Heart left ventricle (tissue), 13 donors: ENCODE results near the gene CFAP45.

Experiments used
- POLR2A ChIP-seq, 2 donors: fragments of 450-650 bp; IDR thresholded peaks; one replicate each; pipeline ENCODE4 v1.6.1; 2017; ENCODE audit warnings: antibody characterized with exemption in 2 of 2, mild to moderate bottlenecking in 2 of 2, moderate library complexity in 2 of 2
- TF ChIP-seq, protein P1 (sequence below), 12 donors: fragments of 200-600 bp; sonication (generic) in 4 of 12; IDR thresholded peaks; one replicate each; pipeline versions ENCODE4 v1.5.0 to v1.8.0; 2018 to 2022; ENCODE audit warnings: antibody characterized with exemption in 12 of 12, mild to moderate bottlenecking in 5 of 12
- donor health status: ischemic (EF 13 %, LVEDD 7.1; RV severe dilation, severe dysfunction).
- donor health status: DM: no; HTN: yes; CAD: no.
- donor health status: DM: no; HTN: no; CAD: no.
- donor health status: ischemic (EF 25% LVEDD 6.9; RV normal size, moderate dysfunction).
- donor health status: ischemic (EF 25% LVEDD 5.7; RV mildly dilated, moderate dysfunction).
- donor health status: ischemic (EF 35%, LVEDD 5.7; RV mildly dilated, moderate dysfunction).
- donor health status: nonischemic (EF 11% LVEDD 7.7; RV severe dilation, severe dysfunction).
- donor health status: DM: yes; HTN: yes; CAD: no.
- donor health status: PGD.
- donor health status: ischemic (EF 29% LVEDD 5.4; RV normal size, mild dysfunction).
- donor health status: nonischemic (EF 23%, LVEDD 6.1; RV moderate dilation, normal function).

DNA sequence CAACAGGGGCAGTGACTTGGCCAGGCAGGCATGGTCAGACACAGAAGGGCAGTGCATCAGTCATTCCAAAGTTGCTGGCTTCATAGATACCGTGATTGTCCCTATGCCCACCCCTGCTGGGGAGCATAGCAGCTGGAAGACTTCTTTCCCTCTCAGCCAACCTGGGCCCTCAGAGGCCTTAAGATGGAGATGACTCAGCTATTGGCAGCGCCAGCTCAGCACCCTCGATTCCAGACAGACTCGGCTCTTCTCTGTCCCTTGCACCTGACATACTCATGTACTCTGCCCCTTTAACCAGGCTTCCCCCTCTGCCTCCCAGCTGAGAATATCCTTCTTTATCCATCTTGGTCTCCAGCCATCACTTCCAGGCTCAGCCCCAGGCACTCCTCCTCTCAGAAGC lies 56.5 kb downstream of the CFAP45 start:
- TF ChIP-seq, protein P1, sequence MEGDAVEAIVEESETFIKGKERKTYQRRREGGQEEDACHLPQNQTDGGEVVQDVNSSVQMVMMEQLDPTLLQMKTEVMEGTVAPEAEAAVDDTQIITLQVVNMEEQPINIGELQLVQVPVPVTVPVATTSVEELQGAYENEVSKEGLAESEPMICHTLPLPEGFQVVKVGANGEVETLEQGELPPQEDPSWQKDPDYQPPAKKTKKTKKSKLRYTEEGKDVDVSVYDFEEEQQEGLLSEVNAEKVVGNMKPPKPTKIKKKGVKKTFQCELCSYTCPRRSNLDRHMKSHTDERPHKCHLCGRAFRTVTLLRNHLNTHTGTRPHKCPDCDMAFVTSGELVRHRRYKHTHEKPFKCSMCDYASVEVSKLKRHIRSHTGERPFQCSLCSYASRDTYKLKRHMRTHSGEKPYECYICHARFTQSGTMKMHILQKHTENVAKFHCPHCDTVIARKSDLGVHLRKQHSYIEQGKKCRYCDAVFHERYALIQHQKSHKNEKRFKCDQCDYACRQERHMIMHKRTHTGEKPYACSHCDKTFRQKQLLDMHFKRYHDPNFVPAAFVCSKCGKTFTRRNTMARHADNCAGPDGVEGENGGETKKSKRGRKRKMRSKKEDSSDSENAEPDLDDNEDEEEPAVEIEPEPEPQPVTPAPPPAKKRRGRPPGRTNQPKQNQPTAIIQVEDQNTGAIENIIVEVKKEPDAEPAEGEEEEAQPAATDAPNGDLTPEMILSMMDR (IDR thresholded peaks at IDR 0.05), result no peak
- no peak for TF ChIP-seq POLR2A (IDR thresholded peaks at IDR 0.05)
